Hepatic stellate cell (primary cell): ENCODE results near the gene ANKRD27.
"Not testable (repeated sequence)": the region's sequence is repeated elsewhere in the genome, so short reads cannot be mapped to it uniquely, and the experiment has no call there.

Source experiments
- DNase-seq: peaks from one replicate; pipeline ENCODE4 v3.0.0; 2011; ENCODE audit warnings: low spot score

Gene ANKRD27

GRCh38 chr19:32674931-32675719 lies at the start of gene ANKRD27:
Gene ANKRD27, minus strand, starts transcription at chr19:32675180. Its CDS starts 16,165 bp downstream, at chr19:32659015.
- peak; percentile 99 for DNase-seq

GRCh38 chr19:32720936-32721250 lies 45.9 kb upstream of the ANKRD27 start:
- DNase-seq = no peak

DNA sequence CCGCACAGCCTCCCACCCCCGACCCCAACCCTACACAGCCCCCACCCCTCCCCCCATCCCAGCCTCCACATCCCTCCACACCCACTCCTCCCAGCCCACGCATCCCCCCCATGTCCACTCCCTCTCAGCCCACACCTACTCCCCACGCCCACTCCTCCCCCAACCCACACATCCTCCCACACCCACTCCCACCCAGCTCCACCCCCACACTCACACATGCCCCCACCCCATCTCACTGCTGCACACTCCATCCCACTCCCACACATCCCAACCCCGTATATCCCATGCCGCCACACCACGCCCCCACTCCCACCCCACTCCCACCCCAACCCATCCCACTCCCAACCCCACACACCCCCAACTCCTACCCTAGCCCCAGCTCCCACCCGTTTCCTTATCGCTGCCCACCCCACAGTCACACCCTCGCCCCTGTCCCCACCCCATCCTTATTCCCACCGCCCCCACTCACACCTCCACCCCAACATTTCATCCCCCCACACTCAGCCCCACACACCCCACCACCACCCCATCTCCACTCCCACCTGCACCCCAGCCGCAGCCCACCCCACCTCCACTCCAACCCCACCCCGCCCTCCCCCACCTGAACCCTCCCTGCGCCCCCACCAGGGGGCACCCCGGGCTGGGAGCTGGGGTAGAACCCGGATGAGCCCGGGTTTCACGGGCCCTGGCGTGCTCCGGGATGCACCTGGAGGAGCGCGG lies 45.4 kb upstream of the ANKRD27 start:
- no peak for DNase-seq

DNA sequence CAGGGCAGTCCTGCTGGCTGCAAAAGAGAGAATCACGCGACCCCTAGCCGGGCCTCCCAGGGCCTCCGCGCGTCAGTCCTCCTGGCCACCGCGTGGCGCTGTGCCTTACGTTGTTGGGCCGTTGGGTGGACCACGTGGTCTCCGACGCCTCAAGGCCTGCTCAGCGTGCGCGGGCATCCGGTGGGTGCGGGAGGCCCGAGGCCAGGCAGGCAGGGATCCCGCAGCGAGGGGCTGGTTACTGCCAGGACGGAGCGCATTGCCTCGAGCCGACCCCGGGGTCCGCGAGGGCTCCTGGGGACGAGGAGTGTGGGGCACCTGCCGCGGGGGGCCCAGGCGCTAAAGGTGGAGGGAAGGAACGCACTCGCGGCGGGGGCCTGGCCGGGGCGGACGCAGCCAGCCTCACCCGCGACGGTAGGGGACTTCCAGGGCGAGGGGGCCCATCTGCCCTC lies 44.7 kb upstream of the ANKRD27 start, which contains the start of gene TDRD12:
Gene TDRD12 (plus strand): TSS at position 157 of the 449 bp plus-strand sequence. CDS start 306 bp downstream, outside the sequence.
- no peak for DNase-seq

GRCh38 chr19:32718286-32718685 lies 43.3 kb upstream of the ANKRD27 start:
- no peak for DNase-seq

DNA sequence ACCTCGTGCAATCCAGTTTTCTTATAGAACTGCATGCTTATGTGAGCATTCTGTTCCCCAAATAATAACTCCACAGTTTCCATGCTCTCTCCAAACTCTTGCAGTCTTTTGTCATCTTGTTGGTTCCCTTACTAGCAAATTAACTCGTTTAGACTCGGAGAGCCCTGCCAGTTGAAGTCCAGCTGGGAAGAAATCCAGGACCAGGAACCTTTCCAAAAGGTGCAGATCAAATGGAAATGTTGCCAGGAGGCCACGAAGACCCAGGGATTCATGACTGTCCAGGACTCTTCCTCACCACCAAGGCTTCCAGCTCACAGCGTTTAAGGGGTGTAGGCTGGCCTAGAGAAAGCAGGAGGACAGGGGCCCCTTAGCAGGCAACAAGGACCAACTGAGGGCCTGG lies 42.5 kb upstream of the ANKRD27 start:
- DNase-seq = no peak

GRCh38 chr19:32716203-32716602 lies 41.2 kb upstream of the ANKRD27 start:
- not testable (repeated sequence) for DNase-seq

- no peak for DNase-seq
These were observed 36.8 kb upstream of the ANKRD27 start for GRCh38 chr19:32711747-32712146.

DNA sequence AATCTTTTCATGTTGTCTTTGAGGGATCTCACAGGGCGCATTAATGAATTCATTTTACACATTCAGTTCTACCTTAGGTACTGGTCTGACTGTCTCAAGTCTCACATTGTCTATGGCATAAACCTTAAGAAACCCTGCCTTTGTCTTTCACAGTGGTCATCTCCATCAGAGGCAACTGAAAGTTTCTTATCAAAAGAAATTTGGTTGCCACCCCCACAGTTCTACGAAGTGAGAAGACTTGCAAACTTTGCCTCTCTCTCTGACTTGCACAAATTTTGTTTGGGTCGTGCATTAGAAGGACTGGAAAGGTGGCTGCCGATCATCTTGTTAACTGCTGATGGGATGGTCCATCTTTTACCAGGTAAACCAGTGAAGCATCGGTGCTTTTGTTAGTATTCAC lies 34.1 kb upstream of the ANKRD27 start:
- no peak for DNase-seq

- no peak for DNase-seq
These were observed 33.5 kb upstream of the ANKRD27 start for GRCh38 chr19:32708457-32708856.

GRCh38 chr19:32704006-32704405 lies 29.0 kb upstream of the ANKRD27 start:
- DNase-seq = not testable (repeated sequence)

- DNase-seq = no peak
These were observed 27.0 kb upstream of the ANKRD27 start for GRCh38 chr19:32702010-32702409.

DNA sequence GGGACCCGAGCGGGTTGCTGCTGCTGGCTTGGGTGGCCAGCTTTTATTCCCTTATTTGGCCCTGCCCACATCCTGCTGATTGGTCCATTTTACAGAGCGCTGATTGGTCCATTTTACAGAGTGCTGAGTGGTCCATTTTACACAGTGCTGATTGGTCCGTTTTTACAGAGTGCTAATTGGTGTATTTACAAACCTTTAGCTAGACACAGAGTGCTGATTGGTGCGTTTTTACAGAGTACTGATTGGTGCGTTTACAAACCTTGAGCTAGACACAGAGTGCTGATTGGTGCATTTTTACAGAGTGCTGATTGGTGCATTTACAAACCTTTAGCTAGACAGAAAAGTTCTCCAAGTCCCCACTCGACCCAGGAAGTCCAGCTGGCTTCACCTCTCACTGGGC lies 25.1 kb upstream of the ANKRD27 start:
- not testable (repeated sequence) for DNase-seq

DNA sequence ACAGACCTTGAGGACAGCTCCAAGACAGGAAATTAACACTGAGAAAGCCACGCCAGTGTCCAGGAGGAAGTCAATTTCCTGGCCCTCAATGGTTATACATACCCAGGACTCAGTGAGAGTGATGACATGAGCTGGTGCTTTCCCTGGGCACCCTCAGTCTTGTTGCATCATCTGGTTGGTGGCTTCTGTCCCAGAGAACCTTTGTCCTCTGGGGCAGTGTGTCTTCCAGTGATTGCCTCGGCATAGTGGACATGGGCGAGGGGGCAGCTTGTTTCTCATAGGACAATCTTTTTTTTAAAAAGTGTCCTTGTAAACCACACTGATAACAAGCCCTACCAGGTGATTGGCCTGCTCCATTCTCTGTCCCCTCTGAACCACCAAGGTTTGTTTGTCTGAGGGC lies 21.8 kb upstream of the ANKRD27 start:
- not testable (repeated sequence) for DNase-seq

DNA sequence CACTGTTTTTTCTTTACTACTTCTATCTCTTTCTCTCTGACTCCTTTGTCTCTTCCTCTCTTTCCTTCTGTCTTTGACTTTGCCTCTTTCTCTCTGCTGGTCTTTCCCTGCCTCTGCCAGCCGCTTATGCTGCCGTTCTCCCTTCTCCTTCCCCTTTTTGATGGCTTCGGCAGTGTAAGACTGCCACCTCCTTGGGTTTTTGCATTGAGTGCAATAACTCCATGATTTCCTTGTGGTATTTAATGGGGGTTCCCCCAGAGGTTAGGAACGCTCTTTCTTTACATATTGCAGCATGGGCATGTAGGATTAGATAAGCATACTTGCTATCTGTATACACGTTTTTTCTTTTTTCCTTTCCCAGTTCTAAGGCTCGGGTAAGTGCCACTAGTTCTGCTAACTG lies 20.5 kb upstream of the ANKRD27 start:
- not testable (repeated sequence) for DNase-seq

DNA sequence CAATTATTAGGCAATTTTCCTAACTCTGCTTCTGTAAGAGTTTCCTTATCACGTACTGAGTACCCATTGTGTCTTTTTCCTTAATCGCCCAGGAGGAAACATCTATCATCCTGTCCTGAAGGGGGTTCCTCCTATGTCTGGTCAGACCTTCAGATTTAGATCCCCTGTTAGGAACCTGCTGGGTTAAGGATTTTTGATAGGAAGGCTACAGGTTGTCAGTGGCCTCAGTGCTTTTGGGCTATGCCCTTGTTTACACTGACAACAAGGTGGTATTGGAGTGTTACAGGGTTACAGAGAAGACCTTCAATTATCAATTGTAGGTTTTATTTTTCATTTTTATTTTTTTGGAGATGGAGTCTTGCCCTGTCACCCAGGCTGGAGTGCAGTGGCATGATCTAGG lies 19.9 kb upstream of the ANKRD27 start:
- not testable (repeated sequence) for DNase-seq

- DNase-seq = not testable (repeated sequence)
These were observed 19.3 kb upstream of the ANKRD27 start for GRCh38 chr19:32694316-32694715.

DNA sequence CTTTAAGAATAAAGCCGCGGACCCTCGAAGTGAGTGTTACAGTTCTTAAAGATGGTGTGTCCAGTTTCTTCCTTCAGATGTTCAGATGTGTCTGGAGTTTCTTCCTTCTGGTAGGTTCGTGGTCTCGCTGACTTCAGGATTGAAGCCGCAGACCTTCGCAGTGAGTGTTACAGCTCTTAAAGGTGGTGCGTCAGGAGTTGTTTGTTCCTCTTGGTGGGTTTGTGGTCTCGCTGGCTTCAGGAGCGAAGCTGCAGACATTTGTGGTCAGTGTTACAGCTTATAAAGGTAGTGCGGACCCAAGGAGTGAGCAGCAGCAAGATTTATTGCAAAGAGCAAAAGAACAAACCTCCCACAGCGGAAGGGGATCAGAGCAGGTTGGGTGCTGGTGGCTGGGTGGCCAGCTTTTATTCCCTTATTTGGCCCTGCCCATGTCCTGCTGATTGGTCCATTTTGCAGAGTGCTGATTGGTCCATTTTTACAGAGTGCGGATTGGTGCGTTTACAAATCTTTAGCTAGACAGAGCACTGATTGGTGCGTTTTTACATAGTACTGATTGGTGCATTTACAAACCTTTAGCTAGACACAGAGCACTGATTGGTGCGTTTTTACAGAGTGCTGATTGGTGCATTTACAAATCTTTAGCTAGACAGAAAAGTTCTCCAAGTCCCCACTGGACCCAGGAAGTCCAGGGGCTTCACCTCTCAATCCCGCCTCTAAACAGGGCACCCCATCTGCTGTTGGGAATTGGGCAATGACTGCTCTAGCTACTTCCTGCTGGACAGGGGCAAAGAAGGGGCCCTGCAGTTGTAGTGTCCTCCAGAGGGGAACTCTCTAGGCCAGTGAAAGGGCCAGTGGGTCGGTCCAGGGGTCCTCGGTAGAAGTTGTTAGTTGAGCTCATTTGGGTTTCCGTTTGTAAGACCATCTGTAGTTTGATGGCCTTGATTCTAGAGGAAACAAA lies 18.4 kb upstream of the ANKRD27 start:
- not testable (repeated sequence) for DNase-seq

DNA sequence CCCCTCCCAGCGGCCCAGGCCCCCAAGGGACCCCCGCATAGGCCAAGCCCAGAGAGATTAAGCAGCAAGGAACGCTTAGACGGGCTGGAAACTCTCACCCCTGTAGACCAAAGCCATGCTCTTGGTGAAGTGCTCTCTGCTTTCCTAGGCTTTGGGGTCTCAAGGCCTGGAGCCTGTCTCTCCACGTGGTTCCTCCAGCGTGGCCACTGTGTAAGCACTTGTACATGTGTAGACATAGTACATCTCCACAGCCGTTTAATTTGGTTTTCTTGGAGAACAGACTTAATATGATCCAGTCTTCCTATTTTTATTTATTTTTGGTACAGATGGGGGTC lies 17.7 kb upstream of the ANKRD27 start:
- DNase-seq = no peak

DNA sequence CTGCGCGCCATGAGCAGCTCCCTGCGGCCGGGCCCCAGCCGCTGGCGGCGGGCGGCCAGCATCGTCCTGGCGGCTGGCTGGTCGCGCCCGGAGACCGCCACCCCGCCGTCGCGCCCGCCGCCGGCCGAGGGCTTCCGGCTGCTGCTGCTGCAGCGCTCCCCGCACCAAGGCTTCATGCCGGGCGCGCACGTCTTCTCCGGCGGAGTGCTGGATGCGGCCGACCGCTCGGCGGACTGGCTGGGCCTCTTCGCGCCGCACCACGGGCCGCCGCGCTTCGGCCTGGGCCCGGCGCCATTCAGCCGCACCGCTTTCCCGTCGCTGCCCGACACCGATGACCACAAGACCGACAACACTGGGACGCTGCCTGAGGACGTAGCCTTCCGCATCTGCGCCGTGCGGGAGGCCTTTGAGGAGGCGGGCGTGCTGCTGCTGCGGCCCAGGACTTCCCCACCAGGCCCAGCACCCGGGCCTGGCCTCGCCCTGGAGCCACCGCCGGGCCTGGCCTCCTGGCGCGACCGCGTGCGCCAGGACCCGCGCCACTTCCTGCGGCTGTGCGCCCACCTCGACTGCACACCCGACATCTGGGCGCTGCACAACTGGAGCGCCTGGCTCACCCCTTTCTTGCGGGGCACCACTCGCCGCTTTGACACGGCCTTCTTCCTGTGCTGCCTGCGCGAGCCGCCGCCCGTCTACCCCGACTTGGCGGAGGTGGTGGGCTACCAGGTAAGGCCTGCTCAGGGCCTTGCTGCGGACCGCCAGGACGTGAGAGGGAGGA lies 17.2 kb upstream of the ANKRD27 start:
- peak; percentile 64 for DNase-seq

DNA sequence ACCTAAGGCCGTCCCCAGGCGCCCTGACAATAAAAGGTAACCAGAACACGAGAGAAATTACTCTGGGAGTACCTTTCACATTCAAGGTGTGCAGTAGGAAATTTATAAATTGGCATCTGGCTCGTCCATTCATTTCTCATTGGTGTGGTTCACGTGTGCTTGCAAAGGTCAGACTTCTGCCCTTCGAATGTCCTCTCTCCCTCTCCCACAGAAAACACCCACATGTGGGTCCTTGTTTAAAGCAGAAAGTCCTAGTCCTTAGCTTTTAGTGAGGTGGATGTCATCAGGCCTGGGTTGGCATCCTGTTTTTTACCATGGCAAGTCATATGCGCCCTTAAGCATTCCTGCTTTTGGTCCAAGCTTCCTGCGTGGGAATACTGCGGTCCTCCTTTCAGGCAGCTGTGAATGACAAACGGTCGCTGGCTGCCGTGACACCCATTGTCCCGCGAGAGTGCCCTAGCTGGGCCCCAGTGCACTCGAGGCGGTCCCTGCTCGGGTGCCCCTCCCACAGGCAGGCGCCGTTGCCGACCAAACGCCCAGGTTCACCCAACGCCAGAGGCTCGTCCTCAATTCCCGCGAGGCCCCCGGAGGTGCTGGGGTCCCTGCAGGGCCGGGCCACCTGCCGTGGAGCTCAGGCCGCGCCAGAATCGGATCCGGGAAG lies 16.4 kb upstream of the ANKRD27 start, which contains the start of gene NUDT19:
Gene NUDT19 (plus strand): TSS at position 531 of the 661 bp plus-strand sequence. CDS start 140 bp downstream, outside the sequence.
- DNase-seq = peak; percentile 87
